HepG2 (cell line): Measurements from ENCODE around the gene PSIP1. TPM values are rescaled to one million over a fixed set of nuclear protein-coding genes. Genes with fewer than 3 reads are reported as not detected.

ENCODE experiments used
- CEBPG ChIP-seq: IDR thresholded peaks from 2 replicates; pipeline ENCODE4 v1.6.1; 2016
- CERS6 ChIP-seq: sonication (generic); formaldehyde crosslinking; IDR thresholded peaks from 2 replicates; pipeline ENCODE4 v1.5.0; 2020; ENCODE audit warnings: missing genetic modification reagents
- ELF4 ChIP-seq: sonication (generic); formaldehyde crosslinking; IDR thresholded peaks from 2 replicates; pipeline ENCODE4 v1.5.0; 2020; ENCODE audit warnings: missing genetic modification reagents, mild to moderate bottlenecking, moderate library complexity, borderline replicate concordance
- GATAD1 ChIP-seq: IDR thresholded peaks from 2 replicates; pipeline ENCODE4 v1.6.1; 2016; ENCODE audit warnings: missing genetic modification reagents, missing compliant biosample characterization
- HIC2 ChIP-seq: sonication (generic); formaldehyde crosslinking; IDR thresholded peaks from 2 replicates; pipeline ENCODE4 v1.9.0; 2022; ENCODE audit warnings: low read depth, missing genetic modification reagents
- NCOA2 ChIP-seq: sonication (generic); formaldehyde crosslinking; IDR thresholded peaks from 2 replicates; pipeline ENCODE4 v1.8.0; 2022; ENCODE audit warnings: inconsistent platforms
- NR3C1 ChIP-seq: sonication (generic); formaldehyde crosslinking; IDR thresholded peaks from 2 replicates; pipeline ENCODE4 v1.4.0; 2020; ENCODE audit warnings: missing genetic modification reagents
- TIGD3 ChIP-seq: sonication (generic); formaldehyde crosslinking; IDR thresholded peaks from 2 replicates; pipeline ENCODE4 v1.5.1; 2020; ENCODE audit warnings: mild to moderate bottlenecking, missing genetic modification reagents, borderline replicate concordance
- UBTF ChIP-seq: sonication (generic); formaldehyde crosslinking; IDR thresholded peaks from 2 replicates; pipeline ENCODE4 v1.4.0; 2020; ENCODE audit warnings: mild to moderate bottlenecking, missing genetic modification reagents
- ZBTB39 ChIP-seq: sonication (generic); formaldehyde crosslinking; IDR thresholded peaks from 2 replicates; pipeline ENCODE4 v1.5.0; 2020; ENCODE audit warnings: missing genetic modification reagents
- ZC3H13 ChIP-seq: sonication (generic); formaldehyde crosslinking; IDR thresholded peaks from 2 replicates; pipeline ENCODE4 v1.8.1; 2023; ENCODE audit warnings: mild to moderate bottlenecking, missing genetic modification reagents, moderate library complexity
- ZMYM2 ChIP-seq: sonication (generic); formaldehyde crosslinking; IDR thresholded peaks from 2 replicates; pipeline ENCODE4 v1.8.0; 2022; ENCODE audit warnings: mild to moderate bottlenecking, missing genetic modification reagents
- ZNF260 ChIP-seq: sonication (generic); formaldehyde crosslinking; IDR thresholded peaks from 2 replicates; pipeline ENCODE4 v1.4.0; 2020; ENCODE audit warnings: missing genetic modification reagents, low read depth, mild to moderate bottlenecking, borderline replicate concordance
- ZNF382 ChIP-seq: sonication (generic); formaldehyde crosslinking; IDR thresholded peaks from 2 replicates; pipeline ENCODE4 v1.5.0; 2020; ENCODE audit warnings: missing genetic modification reagents, mild to moderate bottlenecking, borderline replicate concordance
- ZNF597 ChIP-seq: sonication (generic); formaldehyde crosslinking; IDR thresholded peaks from 2 replicates; pipeline ENCODE4 v1.5.0; 2020; ENCODE audit warnings: missing genetic modification reagents
- ZNF737 ChIP-seq: sonication (generic); formaldehyde crosslinking; IDR thresholded peaks from 2 replicates; pipeline ENCODE4 v1.5.0; 2020; ENCODE audit warnings: missing genetic modification reagents, mild to moderate bottlenecking, borderline replicate concordance
- polyA plus RNA-seq, 8 experiments: library from polyadenylated mRNA; depleted of rRNA in 3 of 8; stranded (reverse) in 7 of 8; unstranded in 1 of 8; fragments of >200 nt; fragmentation: Illumina TruSeq in 4 of 8; extraction: Trizol in 4 of 8; gene quantifications; 2 replicates each; pipeline versions ENCODE4 v1.2.1 to v1.2.3, GENCODE V29; 2011 to 2016; ENCODE audit warnings: low read depth in 4 of 8, missing spikeins in 1 of 8, mixed read lengths in 1 of 8; ENCODE audit not compliant: insufficient read depth in 1 of 8
- total RNA-seq, 5 experiments: library from RNA; depleted of rRNA; stranded (reverse); fragments of >200 nt; fragmentation: Illumina TruSeq; extraction: Trizol; gene quantifications; 2 replicates each; pipeline ENCODE4 v1.2.3, GENCODE V29; 2016; ENCODE audit warnings: low read depth in 1 of 5

Gene PSIP1
- total and polyA plus RNA-seq, 2 of the 13 experiments (the other 11 are each of a cell fraction or from before 2014, with no cell fraction given) = 12.6 to 46.4 TPM

GRCh38 chr9:15422372-15423230 is 88.2 kb downstream of the PSIP1 start, which contains the start of gene SNAPC3 (continued):
- TF ChIP-seq ZNF737 = no peak; the same call in 1 of the 2 replicates
- TF ChIP-seq UBTF (CRISPR knock-in tag) = peak; percentile 91
- TF ChIP-seq ELF4 (CRISPR knock-in tag) = no peak
- no peak for TF ChIP-seq NR3C1 (CRISPR knock-in tag)
- no peak for TF ChIP-seq ZNF382 (CRISPR knock-in tag)
- TF ChIP-seq CERS6 (CRISPR knock-in tag) = no peak; the same call in 1 of the 2 replicates
- TF ChIP-seq ZNF260 (CRISPR knock-in tag) = no peak
- TF ChIP-seq ZC3H13 (CRISPR knock-in tag) = peak; percentile 65
- TF ChIP-seq ZBTB39 (CRISPR knock-in tag) = peak; percentile 75
- peak; percentile 36; the same call in 1 of the 2 replicates for TF ChIP-seq TIGD3
- peak; percentile 89; the same call in 1 of the 2 replicates for TF ChIP-seq GATAD1 (CRISPR knock-in tag)
- no peak for TF ChIP-seq CEBPG (CRISPR knock-in tag)
- peak; percentile 14; the same call in 1 of the 2 replicates for TF ChIP-seq NCOA2 (CRISPR knock-in tag)
- TF ChIP-seq HIC2 (CRISPR knock-in tag) = peak; percentile 16; the same call in 1 of the 2 replicates
- peak; percentile 90 for TF ChIP-seq ZNF597
- TF ChIP-seq ZMYM2 = peak; percentile 72; the same call in 1 of the 2 replicates
